Mesenchymal stem cell (in vitro differentiated cells and primary cell): ENCODE measurements around the gene ZEB1. TPM values are rescaled to one million over a fixed set of nuclear protein-coding genes. Genes with fewer than 3 reads are reported as not detected.

ENCODE experiments used
- DNase-seq: peaks from one replicate; pipeline ENCODE4 v3.0.0-alpha.2; 2013
- H2AFZ ChIP-seq: one replicate; pipeline ENCODE4 v1.6.1; 2013; ENCODE audit warnings: low read depth, mild to moderate bottlenecking, control low read depth, inconsistent platforms, low read length, moderate library complexity
- H2AK5ac ChIP-seq: 2 replicates; pipeline ENCODE4 v1.6.1; 2013; ENCODE audit warnings: low read length, moderate library complexity, mild to moderate bottlenecking, inconsistent platforms; ENCODE audit not compliant: severe bottlenecking
- H2BK120ac ChIP-seq: one replicate; pipeline ENCODE4 v1.6.1; 2013; ENCODE audit warnings: low read depth, mild to moderate bottlenecking, inconsistent platforms, low read length, moderate library complexity
- H2BK12ac ChIP-seq, 2 experiments: one replicate each; pipeline ENCODE4 v1.6.1; 2013; ENCODE audit warnings: inconsistent platforms in 2 of 2, low read length in 2 of 2, mild to moderate bottlenecking in 2 of 2, moderate library complexity in 2 of 2, control low read depth in 1 of 2
- H2BK15ac ChIP-seq: one replicate; pipeline ENCODE4 v1.6.1; 2013; ENCODE audit warnings: mild to moderate bottlenecking, low read depth, inconsistent platforms; ENCODE audit not compliant: poor library complexity, severe bottlenecking
- H2BK5ac ChIP-seq: 2 replicates; pipeline ENCODE4 v1.6.1; 2013; ENCODE audit warnings: low read depth, mild to moderate bottlenecking, low read length, control low read depth, inconsistent platforms; ENCODE audit not compliant: poor library complexity, severe bottlenecking
- H3K14ac ChIP-seq, 2 experiments: one replicate each; pipeline ENCODE4 v1.6.1; 2013; ENCODE audit warnings: inconsistent platforms in 2 of 2, low read length in 2 of 2, control low read depth in 1 of 2, mild to moderate bottlenecking in 1 of 2, moderate library complexity in 1 of 2
- H3K18ac ChIP-seq, 2 experiments: one replicate each; pipeline ENCODE4 v1.6.1; 2013; ENCODE audit warnings: inconsistent platforms in 2 of 2, low read length in 2 of 2, control low read depth in 1 of 2, low read depth in 1 of 2, mild to moderate bottlenecking in 1 of 2
- H3K23ac ChIP-seq, 2 experiments: one replicate each; pipeline ENCODE4 v1.6.1; 2013; ENCODE audit warnings: inconsistent platforms in 2 of 2, low read length in 2 of 2, mild to moderate bottlenecking in 2 of 2, moderate library complexity in 2 of 2, control low read depth in 1 of 2
- H3K27ac ChIP-seq: 2 replicates; pipeline ENCODE4 v1.5.1; 2013; ENCODE audit warnings: mild to moderate bottlenecking, moderate library complexity, low read length, control low read depth, inconsistent platforms; ENCODE audit not compliant: poor library complexity, severe bottlenecking
- H3K27me3 ChIP-seq, 2 experiments: 2 replicates each; pipeline versions ENCODE4 v1.6.1 to v1.7.0; 2013; ENCODE audit warnings: low read length in 2 of 2, mild to moderate bottlenecking in 2 of 2, moderate library complexity in 2 of 2, control low read depth in 1 of 2, inconsistent platforms in 1 of 2; ENCODE audit not compliant: control insufficient read depth in 1 of 2, insufficient read depth in 1 of 2
- H3K36me3 ChIP-seq, 2 experiments: 2 replicates each; pipeline versions ENCODE4 v1.6.1 to v1.7.0; 2013; ENCODE audit warnings: low read length in 2 of 2, control low read depth in 1 of 2, inconsistent platforms in 1 of 2, low read depth in 1 of 2, mild to moderate bottlenecking in 1 of 2; ENCODE audit not compliant: insufficient read depth in 2 of 2, control insufficient read depth in 1 of 2
- H3K4ac ChIP-seq, 2 experiments: one replicate each; pipeline ENCODE4 v1.6.1; 2013; ENCODE audit warnings: inconsistent platforms in 2 of 2, low read length in 2 of 2, mild to moderate bottlenecking in 2 of 2, moderate library complexity in 2 of 2, control low read depth in 1 of 2, low read depth in 1 of 2
- H3K4me1 ChIP-seq: 2 replicates; pipeline ENCODE4 v1.6.1; 2013; ENCODE audit warnings: low read depth, low read length, control low read depth; ENCODE audit not compliant: control insufficient read depth, insufficient read depth
- H3K4me2 ChIP-seq: 2 replicates; pipeline ENCODE4 v1.6.1; 2013; ENCODE audit warnings: low read length, mild to moderate bottlenecking, inconsistent platforms; ENCODE audit not compliant: poor library complexity, severe bottlenecking
- H3K4me3 ChIP-seq, 2 experiments: 2 replicates each; pipeline versions ENCODE4 v1.5.1 to v1.7.0; 2013; ENCODE audit warnings: low read length in 2 of 2, mild to moderate bottlenecking in 2 of 2, control low read depth in 1 of 2, low read depth in 1 of 2; ENCODE audit not compliant: insufficient read depth in 1 of 2
- H3K79me1 ChIP-seq: replicated peaks from 2 replicates; pipeline ENCODE4 v1.6.1; 2013; ENCODE audit warnings: mild to moderate bottlenecking, control low read depth, low read length, inconsistent platforms; ENCODE audit not compliant: poor library complexity, severe bottlenecking
- H3K9ac ChIP-seq: 2 replicates; pipeline ENCODE4 v1.7.0; 2013; ENCODE audit warnings: mild to moderate bottlenecking, low read length, moderate library complexity
- H3K9me3 ChIP-seq: 2 replicates; pipeline ENCODE4 v1.7.0; 2013; ENCODE audit warnings: mild to moderate bottlenecking, low read length; ENCODE audit not compliant: control insufficient read depth
- H4K8ac ChIP-seq: one replicate; pipeline ENCODE4 v1.6.1; 2013; ENCODE audit warnings: inconsistent platforms, mild to moderate bottlenecking, low read length, moderate library complexity
- H4K91ac ChIP-seq: one replicate; pipeline ENCODE4 v1.6.1; 2013; ENCODE audit warnings: mild to moderate bottlenecking, low read length, inconsistent platforms
- WGBS: methylation state at CpG from one replicate; pipeline ENCODE4 v1.1.7; 2013; ENCODE audit warnings: mixed read lengths; 5-methylcytosine and 5-hydroxymethylcytosine counted together
- polyA plus RNA-seq, 2 experiments: library from polyadenylated mRNA; stranded (reverse); fragments of 200-250 nt; gene quantifications; one replicate each; pipeline ENCODE4 v1.2.3, GENCODE V29; 2013

ZEB1 gene
- polyA plus RNA-seq (2013, experiment 1 of 2), result 32.8 TPM
- polyA plus RNA-seq (2013, experiment 2 of 2), result 34.0 TPM

- Histone ChIP-seq H3K36me3 (no peaks in the 10 kb centered on the region), H3K79me1 (peaks cover 10% of the 10 kb centered on the region), H2BK15ac (peak within 1 kb of the TSS; percentile 100)
These were observed at the start of gene ZEB1 for GRCh38 chr10:31318854-31319601. Gene ZEB1 (plus strand): TSS chr10:31319216. CDS start chr10:31319235, 19 bp downstream.

DNA sequence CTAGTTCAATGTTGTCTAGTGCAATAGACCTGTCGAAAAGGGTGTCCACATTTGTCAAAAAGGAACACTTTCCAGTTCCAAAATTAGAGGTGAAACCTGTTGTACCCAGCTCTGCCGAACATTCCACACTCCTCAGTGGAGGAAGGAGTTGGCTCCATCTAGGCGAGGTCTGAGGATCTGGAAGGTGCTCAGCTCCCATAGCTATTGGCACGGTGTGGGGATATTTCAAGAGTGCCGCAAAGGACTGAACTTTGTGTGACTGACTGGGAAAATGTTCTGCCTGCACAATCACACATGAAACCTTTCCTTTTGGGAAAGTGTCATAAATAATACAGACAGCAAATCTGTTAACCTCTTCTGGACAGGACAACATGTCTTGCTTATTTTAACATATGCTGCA, 48.1 kb upstream of the ZEB1 start:
- no peak overlapping the region for H4K91ac ChIP-seq
- no peak for DNase-seq
- WGBS, result 100% methylated on average over 4 of the region's 5 CpGs
- H3K9ac ChIP-seq, result no peak overlapping the region
- no peak overlapping the region for H4K8ac ChIP-seq
- H3K14ac ChIP-seq, result peak overlapping the region in 1 of 2 experiments; percentile 36
- H3K4ac ChIP-seq, result no peak overlapping the region
- no peaks in the 10 kb centered on the region for H3K4me1 ChIP-seq
- no peak overlapping the region for H3K18ac ChIP-seq
- no peak overlapping the region for H3K4me2 ChIP-seq
- peak overlapping the region in 1 of 2 experiments; percentile 42 for H2BK12ac ChIP-seq
- H3K23ac ChIP-seq, result no peak overlapping the region
- no peaks in the 10 kb centered on the region for H3K9me3 ChIP-seq
- no peak overlapping the region for H3K4me3 ChIP-seq
- no peaks in the 10 kb centered on the region for H3K36me3 ChIP-seq
- H3K79me1 ChIP-seq, result no peaks in the 10 kb centered on the region
- H3K27me3 ChIP-seq, result no peaks in the 10 kb centered on the region
- H2BK5ac ChIP-seq, result no peak overlapping the region
- H2BK120ac ChIP-seq, result no peak overlapping the region
- H2AFZ ChIP-seq, result no peak overlapping the region
- H3K27ac ChIP-seq, result no peak overlapping the region
- H2AK5ac ChIP-seq, result no peak overlapping the region
- no peak overlapping the region for H2BK15ac ChIP-seq

More at GRCh38 chr10:31318854-31319601, at the start of gene ZEB1:
- no peak within 1 kb of the TSS for H2AK5ac ChIP-seq
- peaks cover 4% of the 10 kb centered on the region for H3K4me1 ChIP-seq
- peak; percentile 89 for DNase-seq
- no peaks in the 10 kb centered on the region for H3K27me3 ChIP-seq
- peak within 1 kb of the TSS; percentile 88 to 95 for H3K4me3 ChIP-seq
- H2AFZ ChIP-seq, result peak within 1 kb of the TSS; percentile 72
- peak within 1 kb of the TSS; percentile 94 for H2BK120ac ChIP-seq
- peak within 1 kb of the TSS; percentile 90 for H3K9ac ChIP-seq
- peak within 1 kb of the TSS; percentile 96 to 97 for H3K18ac ChIP-seq
- peak within 1 kb of the TSS; percentile 98 for H4K91ac ChIP-seq
- 1% methylated on average over 40 of the region's 71 CpGs for WGBS
- peak within 1 kb of the TSS; percentile 95 for H3K4ac ChIP-seq
- peak within 1 kb of the TSS; percentile 98 for H3K4me2 ChIP-seq
- peak within 1 kb of the TSS; percentile 89 to 97 for H3K14ac ChIP-seq
- H2BK5ac ChIP-seq, result peak within 1 kb of the TSS; percentile 67
- peak within 1 kb of the TSS; percentile 96 for H4K8ac ChIP-seq
- H3K23ac ChIP-seq, result peak within 1 kb of the TSS in 1 of 2 experiments; percentile 80
- peak within 1 kb of the TSS; percentile 87 to 90 for H2BK12ac ChIP-seq
- no peaks in the 10 kb centered on the region for H3K9me3 ChIP-seq
- H3K27ac ChIP-seq, result peak within 1 kb of the TSS; percentile 74

DNA sequence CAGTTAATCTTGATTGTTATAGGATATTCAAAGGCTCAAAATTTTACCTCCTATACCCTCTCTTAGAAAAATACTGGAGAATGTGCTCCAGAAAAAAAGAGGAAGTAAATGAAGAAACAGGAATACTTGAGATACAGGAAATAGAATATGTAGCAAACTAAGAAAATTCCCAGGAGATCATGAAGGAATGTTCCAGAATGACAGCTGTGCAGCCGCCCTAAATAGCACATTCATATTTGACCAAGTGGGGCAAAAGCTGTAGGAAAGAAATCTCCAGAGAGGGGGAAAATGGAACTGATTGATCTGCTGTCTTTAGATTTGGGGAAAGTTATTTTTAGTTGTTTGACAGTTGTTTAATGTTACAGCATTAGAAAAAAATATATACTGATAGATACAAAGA, 46.2 kb upstream of the ZEB1 start:
- Histone ChIP-seq H2AFZ (no peak overlapping the region), H2BK120ac (no peak overlapping the region), H3K9ac (no peak overlapping the region), H3K27ac (no peak overlapping the region), H4K91ac (no peak overlapping the region), H3K36me3 (no peaks in the 10 kb centered on the region), H3K4me3 (no peak overlapping the region), H2BK15ac (no peak overlapping the region), H3K23ac (no peak overlapping the region), H4K8ac (no peak overlapping the region), H2AK5ac (no peak overlapping the region), H3K4ac (no peak overlapping the region), H3K79me1 (no peaks in the 10 kb centered on the region), H3K4me1 (no peaks in the 10 kb centered on the region), H2BK12ac (no peak overlapping the region), H3K9me3 (no peaks in the 10 kb centered on the region), H3K18ac (no peak overlapping the region), H3K4me2 (no peak overlapping the region), H2BK5ac (no peak overlapping the region), H3K14ac (no peak overlapping the region), H3K27me3 (no peaks in the 10 kb centered on the region)
- 80% methylated on average over 1 of the region's 1 CpG for WGBS
- DNase-seq, result no peak

DNA sequence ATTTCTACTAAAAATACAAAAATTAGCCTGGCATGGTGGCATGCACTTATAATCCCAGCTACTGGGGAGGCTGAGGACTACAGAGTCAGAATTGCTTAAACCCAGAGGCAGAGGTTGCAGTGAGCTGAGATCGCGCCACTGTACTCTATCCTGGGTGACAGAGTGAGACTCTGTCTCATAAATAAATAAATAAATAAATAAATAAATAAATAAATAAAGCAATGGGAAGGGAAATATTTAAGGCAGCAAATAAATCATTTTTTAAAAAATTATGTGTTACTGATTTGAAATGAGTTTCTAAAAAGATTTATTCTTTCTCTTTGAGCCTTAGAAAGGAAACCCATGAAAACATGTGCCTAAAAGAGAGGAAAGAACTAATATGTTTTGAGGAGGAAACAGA, 45.2 kb upstream of the ZEB1 start:
- no peak overlapping the region for H2AFZ ChIP-seq
- no peak overlapping the region for H3K4me2 ChIP-seq
- H2BK15ac ChIP-seq, result no peak overlapping the region
- H4K8ac ChIP-seq, result no peak overlapping the region
- H3K18ac ChIP-seq, result no peak overlapping the region
- no peaks in the 10 kb centered on the region for H3K27me3 ChIP-seq
- H3K23ac ChIP-seq, result no peak overlapping the region
- no peak overlapping the region for H3K4me3 ChIP-seq
- H2BK120ac ChIP-seq, result no peak overlapping the region
- no peak overlapping the region for H3K14ac ChIP-seq
- H2BK12ac ChIP-seq, result no peak overlapping the region
- H3K27ac ChIP-seq, result no peak overlapping the region
- no peaks in the 10 kb centered on the region for H3K4me1 ChIP-seq
- no peak for DNase-seq
- no peak overlapping the region for H4K91ac ChIP-seq
- H3K4ac ChIP-seq, result no peak overlapping the region
- no peak overlapping the region for H3K9ac ChIP-seq
- no peaks in the 10 kb centered on the region for H3K9me3 ChIP-seq
- H2AK5ac ChIP-seq, result no peak overlapping the region
- no CpG with 5 or more reads among the region's 2 CpGs for WGBS
- no peaks in the 10 kb centered on the region for H3K36me3 ChIP-seq
- H3K79me1 ChIP-seq, result no peaks in the 10 kb centered on the region
- no peak overlapping the region for H2BK5ac ChIP-seq
